Endodermal cell (in vitro differentiated cells): ENCODE measurements around the gene PCDHA8. TPM values are rescaled to one million over a fixed set of nuclear protein-coding genes. Genes with fewer than 3 reads are reported as not detected.
"Not testable (repeated sequence)": the region's sequence is repeated elsewhere in the genome, so short reads cannot be mapped to it uniquely, and the experiment has no call there.

Experiments
- DNase-seq: peaks from one replicate; pipeline ENCODE4 v3.0.0-alpha.2; 2017
- H3K27ac ChIP-seq: 2 replicates; pipeline ENCODE4 v1.5.1; 2013; ENCODE audit warnings: mild to moderate bottlenecking, low read depth, low read length, moderate library complexity
- H3K27me3 ChIP-seq: 2 replicates; pipeline ENCODE4 v1.6.1; 2013; ENCODE audit warnings: mild to moderate bottlenecking, low read length, moderate library complexity; ENCODE audit not compliant: insufficient read depth, control insufficient read depth, poor library complexity, severe bottlenecking
- H3K36me3 ChIP-seq: 2 replicates; pipeline ENCODE4 v1.7.0; 2013; ENCODE audit warnings: mild to moderate bottlenecking, low read length, moderate library complexity; ENCODE audit not compliant: control insufficient read depth, insufficient read depth
- H3K4me1 ChIP-seq: one replicate; pipeline ENCODE4 v1.7.0; 2013; ENCODE audit warnings: low read length; ENCODE audit not compliant: control insufficient read depth, insufficient read depth
- H3K4me3 ChIP-seq: 2 replicates; pipeline ENCODE4 v1.5.1; 2013; ENCODE audit warnings: mild to moderate bottlenecking, low read length, moderate library complexity
- H3K9ac ChIP-seq: 2 replicates; pipeline ENCODE4 v1.6.1; 2013; ENCODE audit warnings: mild to moderate bottlenecking, low read length, moderate library complexity; ENCODE audit not compliant: poor library complexity, severe bottlenecking; ENCODE audit errors: extremely low read depth
- H3K9me3 ChIP-seq: 2 replicates; pipeline ENCODE4 v1.6.1; 2013; ENCODE audit warnings: mild to moderate bottlenecking, low read length, moderate library complexity; ENCODE audit not compliant: control insufficient read depth
- H3K27ac Mint-ChIP-seq: 2 replicates; pipeline ENCODE4 v1.8.0; 2020; ENCODE audit warnings: mixed read lengths
- H3K27me3 Mint-ChIP-seq: 2 replicates; pipeline ENCODE4 v1.8.0; 2021; ENCODE audit warnings: mild to moderate bottlenecking, mixed read lengths; ENCODE audit not compliant: insufficient read depth
- H3K36me3 Mint-ChIP-seq: 2 replicates; pipeline ENCODE4 v1.8.0; 2020; ENCODE audit warnings: low read depth, mixed read lengths
- H3K4me1 Mint-ChIP-seq: 2 replicates; pipeline ENCODE4 v1.8.0; 2020; ENCODE audit warnings: mixed read lengths
- H3K4me3 Mint-ChIP-seq: 2 replicates; pipeline ENCODE4 v1.8.0; 2020; ENCODE audit warnings: mild to moderate bottlenecking, moderate library complexity, mixed read lengths
- H3K9me3 Mint-ChIP-seq: 2 replicates; pipeline ENCODE4 v1.8.0; 2020; ENCODE audit warnings: mild to moderate bottlenecking, mixed read lengths
- CTCF ChIP-seq: fragments of 200-600 bp; sonication (generic); conservative IDR thresholded peaks from 2 replicates; pipeline ENCODE4 v1.5.0; 2021; ENCODE audit warnings: antibody characterized with exemption, mild to moderate bottlenecking
- WGBS, 2 experiments: methylation state at CpG; one replicate each; pipeline versions ENCODE4 v1.1.5 to v1.1.7; 2013; ENCODE audit warnings: missing lambda C conversion rate in 2 of 2, mixed read lengths in 1 of 2; ENCODE audit not compliant: insufficient coverage in 1 of 2, insufficient read length in 1 of 2; 5-methylcytosine and 5-hydroxymethylcytosine counted together
- total RNA-seq, 2 donors: library from RNA; stranded (reverse); fragmentation: NEBNext Ultra II Directional in 1 of 2; extraction: Animal tissue kit (Norgen Biotek cat#: 25700) in 1 of 2; gene quantifications; 2 replicates in 1 of 2; 3 replicates in 1 of 2; pipeline ENCODE4 v1.2.1, GENCODE V29; 2021

The PCDHA8 gene
- total RNA-seq, 2 donors from 2014 or later = 0.71 to 2.5 TPM

- H3K4me1 ChIP-seq = no peaks in the 10 kb centered on the region
- no peak overlapping the region for H3K27ac ChIP-seq
- peaks cover 15% of the 10 kb centered on the region for H3K36me3 Mint-ChIP-seq
These were observed 44.3 kb upstream of the PCDHA8 start for GRCh38 chr5:140796718-140797095.

GRCh38 chr5:140800816-140801493, 40.0 kb upstream of the PCDHA8 start, which contains the start of gene PCDHA3:
TSS of gene PCDHA3 (plus strand) at chr5:140801057.
- H3K9ac ChIP-seq = no peak within 1 kb of the TSS
- no peaks in the 10 kb centered on the region for H3K27me3 ChIP-seq
- Mint-ChIP-seq H3K27me3 (no peaks in the 10 kb centered on the region), H3K36me3 (peaks cover 30% of the 10 kb centered on the region), H3K4me1 (no peaks in the 10 kb centered on the region), H3K27ac (peak within 1 kb of the TSS; percentile 66), H3K4me3 (peak within 1 kb of the TSS; percentile 69), H3K9me3 (peaks cover 9% of the 10 kb centered on the region)
- WGBS, 2 experiments = 94% methylated on average over 16 to 29 of the region's 29 CpGs
- peak; percentile 67 for TF ChIP-seq CTCF
- no peaks in the 10 kb centered on the region for H3K36me3 ChIP-seq
- peaks cover 8% of the 10 kb centered on the region for H3K9me3 ChIP-seq
- no peak within 1 kb of the TSS for H3K4me3 ChIP-seq
- H3K4me1 ChIP-seq = no peaks in the 10 kb centered on the region
- no peak for DNase-seq
- H3K27ac ChIP-seq = no peak within 1 kb of the TSS

More at GRCh38 chr5:140796718-140797095, 44.3 kb upstream of the PCDHA8 start:
- no peak overlapping the region for H3K4me3 ChIP-seq
- no peaks in the 10 kb centered on the region for H3K36me3 ChIP-seq
- no peaks in the 10 kb centered on the region for H3K27me3 Mint-ChIP-seq
- H3K9ac ChIP-seq = no peak overlapping the region
- H3K9me3 ChIP-seq = peaks cover 9% of the 10 kb centered on the region
- no peak overlapping the region for H3K27ac Mint-ChIP-seq
- H3K9me3 Mint-ChIP-seq = peaks cover 11% of the 10 kb centered on the region
- peaks cover 2% of the 10 kb centered on the region for H3K4me1 Mint-ChIP-seq
- no peak overlapping the region for H3K4me3 Mint-ChIP-seq
- TF ChIP-seq CTCF = no peak
- peak; percentile 36 for DNase-seq
- H3K27me3 ChIP-seq = no peaks in the 10 kb centered on the region
- WGBS, 2 experiments = 92 to 96% methylated on average over 22 to 39 of the region's 39 CpGs

GRCh38 chr5:140801494-140801841, 39.5 kb upstream of the PCDHA8 start:
- H3K27me3 Mint-ChIP-seq = no peaks in the 10 kb centered on the region
- no peaks in the 10 kb centered on the region for H3K36me3 ChIP-seq
- no peaks in the 10 kb centered on the region for H3K4me1 Mint-ChIP-seq
- peak overlapping the region; percentile 66 for H3K27ac Mint-ChIP-seq
- peaks cover 8% of the 10 kb centered on the region for H3K9me3 ChIP-seq
- peaks cover 30% of the 10 kb centered on the region for H3K36me3 Mint-ChIP-seq
- H3K27ac ChIP-seq = no peak overlapping the region
- 95 to 96% methylated on average over 14 to 16 of the region's 16 CpGs for WGBS, 2 experiments
- H3K4me3 Mint-ChIP-seq = peak overlapping the region; percentile 69
- no peak overlapping the region for H3K9ac ChIP-seq
- peak; percentile 26 for DNase-seq
- H3K4me1 ChIP-seq = no peaks in the 10 kb centered on the region
- H3K4me3 ChIP-seq = no peak overlapping the region
- peak; percentile 61 for TF ChIP-seq CTCF
- no peaks in the 10 kb centered on the region for H3K27me3 ChIP-seq
- peaks cover 9% of the 10 kb centered on the region for H3K9me3 Mint-ChIP-seq

- not testable (repeated sequence) for H3K36me3 ChIP-seq, H3K9me3 Mint-ChIP-seq, DNase-seq, H3K27me3 ChIP-seq, H3K27ac Mint-ChIP-seq, H3K4me1 Mint-ChIP-seq, H3K4me3 Mint-ChIP-seq, H3K4me1 ChIP-seq, H3K27me3 Mint-ChIP-seq, H3K27ac ChIP-seq, H3K9ac ChIP-seq, H3K9me3 ChIP-seq, H3K4me3 ChIP-seq
- H3K36me3 Mint-ChIP-seq = peaks cover 27% of the 10 kb centered on the region
- 95 to 97% methylated on average over 35 to 45 of the region's 45 CpGs for WGBS, 2 experiments
These were observed 38.6 kb upstream of the PCDHA8 start for GRCh38 chr5:140802381-140802780.
